ENCODE data around the gene PIP4K2C. TPM values are rescaled to one million over a fixed set of nuclear protein-coding genes. Genes with fewer than 3 reads are reported as not detected.
A peak's percentile ranks its signal among the peaks of the same experiment; 100 is the strongest.

Gene PIP4K2C
- total RNA-seq, 4 donors from 2014 or later, result 38.4 to 308 (median 45.8) TPM

DNA sequence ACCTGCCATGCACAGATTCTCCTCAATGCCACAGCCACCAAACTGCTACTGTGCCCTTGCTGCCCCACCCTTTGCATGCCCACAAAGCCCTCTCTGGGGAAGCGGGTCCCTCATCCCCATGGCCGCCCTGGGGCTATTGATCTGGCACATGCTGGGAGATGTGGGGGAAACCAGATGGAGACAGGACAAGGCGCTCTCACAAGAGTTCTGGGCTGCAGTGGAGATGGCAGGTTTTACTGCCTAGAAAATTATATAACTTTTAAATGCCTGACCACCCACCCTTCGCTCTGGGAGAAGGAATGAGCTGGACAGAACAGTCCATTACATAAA, 10.6 kb upstream of the PIP4K2C start:
- intact Hi-C loops (cut with DNase I; ENCODE audit: low total_unique reads), result loop anchor here (2.0 kb wide), 1 partner anchor 46 kb away; no protein-coding TSS in a partner anchor
- H3K36me3 ChIP-seq, result no peaks in the 10 kb centered on the region
- H3K4me3 ChIP-seq, result no peak overlapping the region
- WGBS, 2 donors (ENCODE audit: low coverage in 1 of 2), result 80 to 88% methylated on average over 2 to 4 of the region's 4 CpGs
- in situ Hi-C loops (cut with MboI; ENCODE audit: low pct_ligation_motif_present in 1 of 4, low pct_unique_long_range_greater_than_20kb in 1 of 4, low sequenced_read_pairs in 3 of 4), result loop anchor here in 2 of 4 donors (5.0 kb wide), 2 partner anchors 42 to 47 kb away; no protein-coding TSS in a partner anchor
- peak overlapping the region in 1 of 4 donors; percentile 25 for H3K27ac ChIP-seq
- H3K27me3 ChIP-seq, result peaks cover 14% of the 10 kb centered on the region
- TF ChIP-seq EP300 (IDR thresholded peaks at IDR 0.05; ENCODE audit: low read depth) (no peak), POLR2A (IDR thresholded peaks at IDR 0.05) (no peak), POLR2AphosphoS5 (IDR thresholded peaks at IDR 0.05) (no peak)
- TF ChIP-seq, protein P1, sequence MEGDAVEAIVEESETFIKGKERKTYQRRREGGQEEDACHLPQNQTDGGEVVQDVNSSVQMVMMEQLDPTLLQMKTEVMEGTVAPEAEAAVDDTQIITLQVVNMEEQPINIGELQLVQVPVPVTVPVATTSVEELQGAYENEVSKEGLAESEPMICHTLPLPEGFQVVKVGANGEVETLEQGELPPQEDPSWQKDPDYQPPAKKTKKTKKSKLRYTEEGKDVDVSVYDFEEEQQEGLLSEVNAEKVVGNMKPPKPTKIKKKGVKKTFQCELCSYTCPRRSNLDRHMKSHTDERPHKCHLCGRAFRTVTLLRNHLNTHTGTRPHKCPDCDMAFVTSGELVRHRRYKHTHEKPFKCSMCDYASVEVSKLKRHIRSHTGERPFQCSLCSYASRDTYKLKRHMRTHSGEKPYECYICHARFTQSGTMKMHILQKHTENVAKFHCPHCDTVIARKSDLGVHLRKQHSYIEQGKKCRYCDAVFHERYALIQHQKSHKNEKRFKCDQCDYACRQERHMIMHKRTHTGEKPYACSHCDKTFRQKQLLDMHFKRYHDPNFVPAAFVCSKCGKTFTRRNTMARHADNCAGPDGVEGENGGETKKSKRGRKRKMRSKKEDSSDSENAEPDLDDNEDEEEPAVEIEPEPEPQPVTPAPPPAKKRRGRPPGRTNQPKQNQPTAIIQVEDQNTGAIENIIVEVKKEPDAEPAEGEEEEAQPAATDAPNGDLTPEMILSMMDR (IDR thresholded peaks at IDR 0.05), result no peak
- no peak for DNase-seq
- H3K9me3 ChIP-seq, result no peaks in the 10 kb centered on the region
- no peaks in the 10 kb centered on the region for H3K4me1 ChIP-seq

DNA sequence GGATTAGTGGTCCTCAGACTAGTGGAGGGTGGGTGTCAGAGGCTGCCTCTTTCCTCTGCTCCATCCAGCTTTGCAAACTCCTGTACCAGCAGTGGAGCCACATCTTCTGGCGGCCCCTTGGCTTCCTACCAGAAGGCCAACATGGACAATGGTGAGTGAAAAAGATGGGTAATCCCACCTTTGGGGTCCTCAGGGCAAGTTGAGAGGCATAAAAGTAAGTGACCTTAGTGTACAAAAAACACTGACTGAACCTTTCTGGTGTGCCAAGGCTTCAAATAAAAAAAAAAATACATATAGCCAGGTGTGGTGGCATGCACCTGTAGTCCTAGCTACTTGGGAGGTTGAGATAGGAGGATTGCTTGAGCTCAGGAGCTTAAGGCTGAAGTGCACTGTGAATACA, 9.2 kb upstream of the PIP4K2C start:
- no peak overlapping the region for H3K27ac ChIP-seq
- H3K4me3 ChIP-seq, result no peak overlapping the region
- DNase-seq, result no peak
- H3K27me3 ChIP-seq, result peaks cover 22% of the 10 kb centered on the region
- intact Hi-C loops (cut with DNase I; ENCODE audit: low total_unique reads) (loop anchor here (2.0 kb wide), 1 partner anchor 45 kb away; no protein-coding TSS in a partner anchor), in situ Hi-C loops (cut with MboI; ENCODE audit: low pct_ligation_motif_present in 1 of 4, low pct_unique_long_range_greater_than_20kb in 1 of 4, low sequenced_read_pairs in 3 of 4) (loop anchor here in 2 of 4 donors (5.0 kb wide), 2 partner anchors 40 to 45 kb away; no protein-coding TSS in a partner anchor)
- no peak for TF ChIP-seq EP300 (IDR thresholded peaks at IDR 0.05; ENCODE audit: low read depth)
- TF ChIP-seq POLR2AphosphoS5 (IDR thresholded peaks at IDR 0.05), result no peak
- no peak for TF ChIP-seq POLR2A (IDR thresholded peaks at IDR 0.05)
- TF ChIP-seq, protein P1 (IDR thresholded peaks at IDR 0.05), result no peak
- H3K9me3 ChIP-seq, result no peaks in the 10 kb centered on the region
- H3K4me1 ChIP-seq, result no peaks in the 10 kb centered on the region
- WGBS, 2 donors (ENCODE audit: low coverage in 1 of 2), result 93% methylated on average over 1 of the region's 1 CpG; no CpG with 5 or more reads in 1 of the 2 donors
- H3K36me3 ChIP-seq, result no peaks in the 10 kb centered on the region

DNA sequence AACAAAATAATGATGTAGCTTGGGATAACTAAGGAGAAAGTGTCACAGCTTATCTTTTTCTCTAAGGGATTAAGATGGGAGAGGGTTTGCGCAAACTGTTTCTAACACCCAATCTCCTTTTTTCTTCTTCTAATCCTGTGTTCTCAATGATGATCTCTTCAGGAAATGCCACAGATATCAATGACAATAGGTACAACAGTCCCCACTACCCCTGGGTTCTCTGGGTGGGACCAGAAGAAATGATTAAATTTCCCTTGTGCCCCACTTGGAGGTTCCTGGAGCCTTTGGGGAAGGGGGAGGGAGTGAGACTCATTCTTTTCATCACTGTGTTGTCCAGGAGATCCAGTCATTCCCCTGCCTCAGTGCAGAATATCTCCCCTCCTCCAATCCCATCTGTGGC, 8.6 kb upstream of the PIP4K2C start:
- intact Hi-C loops (cut with DNase I; ENCODE audit: low total_unique reads) (no loop called here), in situ Hi-C loops (cut with MboI; ENCODE audit: low pct_ligation_motif_present in 1 of 4, low pct_unique_long_range_greater_than_20kb in 1 of 4, low sequenced_read_pairs in 3 of 4) (loop anchor here in 2 of 4 donors (5.0 kb wide), 2 partner anchors 40 to 45 kb away; no protein-coding TSS in a partner anchor)
- TF ChIP-seq EP300 (IDR thresholded peaks at IDR 0.05; ENCODE audit: low read depth), result no peak
- no peak for TF ChIP-seq POLR2AphosphoS5 (IDR thresholded peaks at IDR 0.05)
- TF ChIP-seq, protein P1 (IDR thresholded peaks at IDR 0.05), result no peak
- no peak for TF ChIP-seq POLR2A (IDR thresholded peaks at IDR 0.05)
- WGBS, 2 donors (ENCODE audit: low coverage in 1 of 2), result 96 to 100% methylated on average over 1 of the region's 1 CpG
- H3K27me3 ChIP-seq, result peaks cover 22% of the 10 kb centered on the region
- no peaks in the 10 kb centered on the region for H3K9me3 ChIP-seq
- H3K27ac ChIP-seq, result no peak overlapping the region
- H3K4me3 ChIP-seq, result no peak overlapping the region
- no peaks in the 10 kb centered on the region for H3K4me1 ChIP-seq
- H3K36me3 ChIP-seq, result no peaks in the 10 kb centered on the region
- DNase-seq, result no peak

DNA sequence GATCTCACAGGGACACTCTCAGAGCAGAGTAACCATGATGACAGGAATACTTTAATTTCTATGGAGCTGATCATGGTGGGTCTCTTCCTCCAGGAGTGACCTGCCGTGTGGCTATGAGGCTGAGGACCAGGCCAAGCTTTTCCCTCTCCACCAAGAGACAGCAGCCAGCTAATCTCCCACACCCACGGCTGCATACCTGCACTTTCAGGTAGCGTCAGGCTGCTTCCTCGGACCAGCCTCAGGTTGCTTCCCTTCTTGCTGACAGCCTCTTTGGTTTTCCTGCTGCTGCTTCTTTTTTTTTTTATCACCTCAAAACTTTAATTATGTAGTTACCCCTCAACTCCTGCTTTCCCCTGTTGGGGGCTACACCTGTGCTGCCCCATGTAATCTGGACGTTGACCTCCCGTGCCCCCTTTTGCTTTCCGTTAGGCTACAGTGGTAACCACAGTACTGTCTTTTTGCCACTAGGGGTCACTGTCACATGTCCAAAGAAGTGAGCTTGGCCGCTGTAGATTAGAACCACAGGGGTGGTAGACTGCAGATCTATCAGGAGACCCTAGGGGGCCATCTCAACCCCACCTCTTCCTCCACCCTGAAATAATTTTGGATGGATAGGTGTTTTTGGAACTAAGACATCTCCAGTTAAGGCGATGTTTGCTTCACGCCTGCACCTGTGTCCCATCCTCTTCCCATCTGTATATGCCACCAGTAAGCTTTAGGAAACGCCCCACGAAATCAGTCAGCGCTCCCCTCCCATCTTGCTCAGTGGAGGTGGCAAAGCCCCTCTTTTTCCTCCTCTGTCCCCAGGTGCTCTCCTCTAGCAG, 7.8 kb upstream of the PIP4K2C start:
- intact Hi-C loops (cut with DNase I; ENCODE audit: low total_unique reads) (loop anchor here (1.0 kb wide), 1 partner anchor 38 kb away; no protein-coding TSS in a partner anchor), in situ Hi-C loops (cut with MboI; ENCODE audit: low pct_ligation_motif_present in 1 of 4, low pct_unique_long_range_greater_than_20kb in 1 of 4, low sequenced_read_pairs in 3 of 4) (loop anchor here in 2 of 4 donors (5.0 kb wide), 2 partner anchors 39 to 44 kb away; no protein-coding TSS in a partner anchor)
- Histone ChIP-seq H3K36me3 (no peaks in the 10 kb centered on the region), H3K9me3 (no peaks in the 10 kb centered on the region), H3K4me3 (no peak overlapping the region), H3K27ac (no peak overlapping the region), H3K27me3 (peaks cover 29% of the 10 kb centered on the region), H3K4me1 (no peaks in the 10 kb centered on the region)
- TF ChIP-seq, protein P1 (IDR thresholded peaks at IDR 0.05), result peak; percentile 91 to 96 (median 93)
- TF ChIP-seq EP300 (IDR thresholded peaks at IDR 0.05; ENCODE audit: low read depth) (no peak), POLR2A (IDR thresholded peaks at IDR 0.05) (no peak)
- 19 to 43% methylated on average over 6 to 13 of the region's 13 CpGs for WGBS, 2 donors (ENCODE audit: low coverage in 1 of 2)
- DNase-seq, result peak; percentile 63
